Keratinocyte (primary cell): Measurements from ENCODE around the gene CERKL.

ENCODE experiments used
- EZH2 ChIP-seq: IDR thresholded peaks from one replicate; pipeline ENCODE4 v1.6.1; 2012; ENCODE audit warnings: inconsistent platforms, mild to moderate bottlenecking, low read length, moderate library complexity
- TF ChIP-seq, protein P1 (sequence below), 3 experiments: IDR thresholded peaks in 1 of 3; conservative IDR thresholded peaks in 1 of 3; optimal IDR thresholded peaks in 1 of 3; 2 replicates in 2 of 3; 3 replicates in 1 of 3; pipeline versions ENCODE3 to v1.5.1; 2011; ENCODE audit warnings: low read length in 3 of 3, mild to moderate bottlenecking in 3 of 3, moderate library complexity in 2 of 3, control low read depth in 1 of 3, inconsistent platforms in 1 of 3; ENCODE audit not compliant: insufficient read depth in 2 of 3; ENCODE audit errors: extremely low read depth in 1 of 3

DNA sequence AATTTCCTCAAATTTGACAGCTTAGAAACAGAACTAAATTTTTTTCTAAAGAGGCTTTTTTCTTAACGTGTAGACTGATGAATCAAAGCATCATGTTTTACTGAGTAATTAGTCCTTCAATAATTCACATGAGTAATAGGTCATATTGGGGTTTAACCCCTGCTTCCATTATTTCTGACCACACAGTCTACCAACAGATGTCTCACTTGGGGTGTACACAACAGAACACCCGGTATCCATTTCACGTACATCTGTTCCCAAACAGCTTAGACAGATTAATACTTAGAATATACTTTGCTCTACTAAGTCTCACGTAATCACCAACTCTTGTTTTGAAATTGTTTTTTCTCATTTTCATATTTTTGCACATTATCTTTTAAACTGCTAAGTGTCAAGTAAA is 14.8 kb downstream of the CERKL start:
- TF ChIP-seq, protein P1, sequence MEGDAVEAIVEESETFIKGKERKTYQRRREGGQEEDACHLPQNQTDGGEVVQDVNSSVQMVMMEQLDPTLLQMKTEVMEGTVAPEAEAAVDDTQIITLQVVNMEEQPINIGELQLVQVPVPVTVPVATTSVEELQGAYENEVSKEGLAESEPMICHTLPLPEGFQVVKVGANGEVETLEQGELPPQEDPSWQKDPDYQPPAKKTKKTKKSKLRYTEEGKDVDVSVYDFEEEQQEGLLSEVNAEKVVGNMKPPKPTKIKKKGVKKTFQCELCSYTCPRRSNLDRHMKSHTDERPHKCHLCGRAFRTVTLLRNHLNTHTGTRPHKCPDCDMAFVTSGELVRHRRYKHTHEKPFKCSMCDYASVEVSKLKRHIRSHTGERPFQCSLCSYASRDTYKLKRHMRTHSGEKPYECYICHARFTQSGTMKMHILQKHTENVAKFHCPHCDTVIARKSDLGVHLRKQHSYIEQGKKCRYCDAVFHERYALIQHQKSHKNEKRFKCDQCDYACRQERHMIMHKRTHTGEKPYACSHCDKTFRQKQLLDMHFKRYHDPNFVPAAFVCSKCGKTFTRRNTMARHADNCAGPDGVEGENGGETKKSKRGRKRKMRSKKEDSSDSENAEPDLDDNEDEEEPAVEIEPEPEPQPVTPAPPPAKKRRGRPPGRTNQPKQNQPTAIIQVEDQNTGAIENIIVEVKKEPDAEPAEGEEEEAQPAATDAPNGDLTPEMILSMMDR (optimal IDR thresholded peaks at IDR 0.05 in 1 of 3, IDR thresholded peaks at IDR 0.05 in 1 of 3, conservative IDR thresholded peaks at IDR 0.05 in 1 of 3; ENCODE audit: extremely low read depth in 1 of 3, insufficient read depth in 2 of 3, low read length in 3 of 3), result no peak
- TF ChIP-seq EZH2, result no peak
